Stimulated activated memory B cell treated with anti-CD40 and anti-IgM and Interleukin-4, amounts not matched to agents 10 μg/mL and 1 μg/mL and 100 μg/mL, for 72 hours (primary cell): Measurements from ENCODE around the gene SNAPIN.
"Not testable (repeated sequence)": the region's sequence is repeated elsewhere in the genome, so short reads cannot be mapped to it uniquely, and the experiment has no call there.

Experiments
- ATAC-seq: fragments of 150-1000 bp; cut with Tn5 transposase; 2 replicates; pipeline ENCODE4 v1.10.0; 2021
- H3K27ac Mint-ChIP-seq: one replicate; pipeline ENCODE4 v1.8.0; 2022; ENCODE audit warnings: mild to moderate bottlenecking, mixed read lengths
- H3K27me3 Mint-ChIP-seq: one replicate; pipeline ENCODE4 v1.8.0; 2022; ENCODE audit warnings: mixed read lengths
- H3K36me3 Mint-ChIP-seq: one replicate; pipeline ENCODE4 v1.8.0; 2022; ENCODE audit warnings: mixed read lengths
- H3K4me1 Mint-ChIP-seq: one replicate; pipeline ENCODE4 v1.8.0; 2022; ENCODE audit warnings: mixed read lengths
- H3K4me3 Mint-ChIP-seq: one replicate; pipeline ENCODE4 v1.8.0; 2022; ENCODE audit warnings: mild to moderate bottlenecking, moderate library complexity, mixed read lengths
- H3K9me3 Mint-ChIP-seq: one replicate; pipeline ENCODE4 v1.8.0; 2022; ENCODE audit warnings: mixed read lengths

The SNAPIN gene

DNA sequence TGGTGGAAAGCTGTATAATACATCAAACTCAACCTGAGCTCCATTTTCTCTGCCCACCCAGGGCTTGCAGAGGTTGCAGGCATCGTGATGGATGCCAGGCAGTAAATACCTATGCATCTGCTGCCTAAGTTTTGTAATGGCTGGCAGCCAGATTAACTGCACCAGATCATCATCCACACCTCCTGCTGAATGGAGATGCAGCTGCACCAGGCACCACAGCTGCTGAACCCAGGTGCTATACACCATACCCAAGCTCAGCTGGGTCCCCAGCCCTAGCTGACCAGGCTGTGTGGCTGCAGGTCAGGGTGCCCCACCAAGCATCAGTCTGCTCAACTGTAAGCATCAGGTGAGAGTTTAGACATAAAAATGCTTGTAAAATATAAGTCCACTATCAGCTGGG is 6.7 kb upstream of the SNAPIN start:
- H3K27me3 Mint-ChIP-seq: no peaks in the 10 kb centered on the region
- H3K9me3 Mint-ChIP-seq: no peaks in the 10 kb centered on the region
- peaks cover 13% of the 10 kb centered on the region for H3K4me1 Mint-ChIP-seq
- H3K4me3 Mint-ChIP-seq: no peak overlapping the region
- no peak for ATAC-seq
- peaks cover 8% of the 10 kb centered on the region for H3K36me3 Mint-ChIP-seq
- H3K27ac Mint-ChIP-seq: no peak overlapping the region

DNA sequence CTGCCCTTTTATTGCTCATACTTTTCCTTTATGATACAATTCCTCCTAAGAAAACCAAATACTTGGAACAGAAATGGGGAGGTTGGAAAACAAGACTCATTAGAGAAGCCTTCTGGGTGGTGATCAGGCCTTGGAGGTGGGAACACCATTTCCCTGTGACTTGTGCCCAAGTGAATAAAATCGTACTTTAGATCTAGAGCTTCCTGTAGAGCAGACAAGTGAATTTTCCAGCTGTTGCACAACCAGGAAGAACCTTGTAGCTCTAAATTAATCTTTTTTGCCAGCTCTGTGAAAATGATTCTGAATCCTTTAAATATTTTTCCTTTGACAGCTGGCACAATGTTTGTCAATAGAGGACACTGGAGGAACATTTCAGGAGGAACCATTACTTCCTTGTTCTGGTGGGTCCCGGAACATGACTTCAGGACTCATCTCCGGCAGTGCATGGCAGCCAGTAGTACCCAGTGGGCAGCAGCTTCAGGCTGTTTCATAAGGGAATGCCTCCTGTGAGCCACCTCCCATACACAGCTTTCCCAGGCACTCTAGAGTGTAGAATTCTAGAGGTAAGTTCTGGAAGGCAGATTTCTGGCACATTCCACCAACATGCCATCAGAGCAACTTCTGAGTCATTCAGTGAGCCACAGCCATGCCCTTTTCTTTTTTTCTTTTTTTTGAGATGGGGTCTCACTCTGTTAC is 5.5 kb upstream of the SNAPIN start:
- ATAC-seq: no peak
- H3K9me3 Mint-ChIP-seq: no peaks in the 10 kb centered on the region
- H3K27me3 Mint-ChIP-seq: no peaks in the 10 kb centered on the region
- no peaks in the 10 kb centered on the region for H3K36me3 Mint-ChIP-seq
- peaks cover 6% of the 10 kb centered on the region for H3K4me1 Mint-ChIP-seq
- H3K4me3 Mint-ChIP-seq: no peak overlapping the region
- no peak overlapping the region for H3K27ac Mint-ChIP-seq

DNA sequence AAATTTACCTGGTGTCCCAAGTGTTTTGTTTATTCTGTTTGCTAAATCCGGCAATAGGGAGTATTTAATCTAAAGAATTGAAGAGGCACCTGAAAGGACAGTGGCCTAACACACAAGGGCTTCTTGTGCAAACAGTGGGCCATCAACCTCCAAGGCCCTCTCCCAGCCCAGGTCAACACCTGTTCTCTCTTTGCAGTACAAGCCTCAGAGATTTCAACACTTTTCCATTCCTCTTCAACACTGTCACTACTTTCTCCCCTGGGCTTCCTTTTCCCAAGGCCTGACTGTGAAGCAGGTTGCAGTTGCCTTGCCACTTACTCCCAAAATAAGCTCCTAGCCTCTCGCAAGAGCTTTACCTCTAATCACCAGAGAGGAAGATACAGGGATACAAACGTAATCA is 3.2 kb upstream of the SNAPIN start:
- H3K27me3 Mint-ChIP-seq: no peaks in the 10 kb centered on the region
- H3K36me3 Mint-ChIP-seq: no peaks in the 10 kb centered on the region
- ATAC-seq: no peak
- H3K4me3 Mint-ChIP-seq: no peak overlapping the region
- peaks cover 20% of the 10 kb centered on the region for H3K4me1 Mint-ChIP-seq
- H3K9me3 Mint-ChIP-seq: no peaks in the 10 kb centered on the region
- H3K27ac Mint-ChIP-seq: no peak overlapping the region

DNA sequence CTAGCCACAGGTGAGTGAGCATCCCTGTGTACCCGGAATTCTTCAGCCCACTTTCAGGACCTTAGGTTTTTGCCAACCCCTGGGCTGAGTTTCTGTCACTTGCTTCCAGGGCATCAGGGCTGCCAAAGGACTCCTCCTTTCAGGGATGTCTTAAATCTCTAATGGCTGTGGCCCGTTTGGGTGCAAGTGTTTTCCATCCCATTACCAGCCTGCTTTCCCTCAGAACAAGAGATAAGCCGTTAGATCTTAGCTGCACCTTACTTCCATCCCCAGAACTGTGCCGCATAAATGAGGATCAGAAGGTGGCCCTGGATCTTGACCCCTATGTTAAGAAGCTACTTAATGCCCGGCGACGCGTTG is 652 bp downstream of the SNAPIN start:
- Mint-ChIP-seq H3K36me3 (peaks cover 25% of the 10 kb centered on the region), H3K4me1 (peaks cover 20% of the 10 kb centered on the region), H3K27ac (peak overlapping the region; percentile 93), H3K4me3 (peak overlapping the region; percentile 99), H3K9me3 (no peaks in the 10 kb centered on the region), H3K27me3 (no peaks in the 10 kb centered on the region)
- ATAC-seq: no peak

DNA sequence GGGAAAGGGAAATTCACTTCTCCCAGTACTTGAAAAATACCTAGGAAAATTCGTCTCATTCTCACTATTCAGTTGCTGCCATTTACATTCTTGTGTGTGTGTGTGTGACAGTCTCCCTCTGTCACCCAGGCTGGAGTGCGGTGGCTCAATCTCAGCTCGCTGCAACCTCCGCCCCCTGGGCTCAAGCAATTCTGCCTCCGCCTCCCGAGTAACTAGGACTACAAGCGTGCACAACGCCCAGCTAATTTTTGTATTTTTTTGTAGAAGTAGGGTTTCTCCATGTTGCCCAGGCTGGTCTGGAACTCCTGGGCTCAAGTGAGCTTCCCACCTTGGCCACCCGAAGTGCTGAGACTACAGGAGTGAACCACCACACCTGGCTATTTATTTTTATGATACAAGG is 1.2 kb downstream of the SNAPIN start:
- H3K4me1 Mint-ChIP-seq: peaks cover 20% of the 10 kb centered on the region
- peak overlapping the region; percentile 93 for H3K27ac Mint-ChIP-seq
- no peak for ATAC-seq
- no peaks in the 10 kb centered on the region for H3K27me3 Mint-ChIP-seq
- no peaks in the 10 kb centered on the region for H3K9me3 Mint-ChIP-seq
- peak overlapping the region; percentile 99 for H3K4me3 Mint-ChIP-seq
- peaks cover 27% of the 10 kb centered on the region for H3K36me3 Mint-ChIP-seq

DNA sequence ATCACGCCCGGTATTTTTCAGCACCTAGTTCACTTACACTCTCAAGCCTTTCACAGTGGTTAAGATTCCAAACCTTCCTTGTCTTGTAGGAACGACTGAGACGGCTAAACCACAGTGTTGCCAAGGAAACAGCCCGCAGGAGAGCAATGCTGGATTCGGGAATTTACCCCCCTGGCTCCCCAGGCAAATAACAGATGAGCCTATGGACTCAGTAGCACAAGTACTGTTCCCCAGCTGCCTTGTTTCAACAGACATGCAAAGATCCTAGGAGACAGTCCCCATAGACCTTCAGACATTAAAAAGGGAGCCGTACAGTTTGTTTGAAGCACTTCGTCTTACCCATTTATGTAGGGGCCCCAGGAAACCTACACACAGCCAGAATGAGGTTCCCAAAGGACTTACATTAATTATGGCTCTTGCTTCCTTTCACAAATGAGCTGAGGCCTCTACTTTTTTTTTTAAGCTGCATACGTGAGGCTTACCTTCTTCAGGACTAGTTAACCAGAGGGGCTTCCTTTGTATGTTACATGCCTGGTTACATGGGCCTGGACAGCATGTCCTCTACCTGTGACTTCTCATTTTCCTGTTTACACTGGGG is 2.7 kb downstream of the SNAPIN start:
- peaks cover 40% of the 10 kb centered on the region for H3K36me3 Mint-ChIP-seq
- no peak for ATAC-seq
- H3K27me3 Mint-ChIP-seq: no peaks in the 10 kb centered on the region
- H3K9me3 Mint-ChIP-seq: no peaks in the 10 kb centered on the region
- H3K27ac Mint-ChIP-seq: no peak overlapping the region
- peaks cover 20% of the 10 kb centered on the region for H3K4me1 Mint-ChIP-seq
- H3K4me3 Mint-ChIP-seq: no peak overlapping the region

DNA sequence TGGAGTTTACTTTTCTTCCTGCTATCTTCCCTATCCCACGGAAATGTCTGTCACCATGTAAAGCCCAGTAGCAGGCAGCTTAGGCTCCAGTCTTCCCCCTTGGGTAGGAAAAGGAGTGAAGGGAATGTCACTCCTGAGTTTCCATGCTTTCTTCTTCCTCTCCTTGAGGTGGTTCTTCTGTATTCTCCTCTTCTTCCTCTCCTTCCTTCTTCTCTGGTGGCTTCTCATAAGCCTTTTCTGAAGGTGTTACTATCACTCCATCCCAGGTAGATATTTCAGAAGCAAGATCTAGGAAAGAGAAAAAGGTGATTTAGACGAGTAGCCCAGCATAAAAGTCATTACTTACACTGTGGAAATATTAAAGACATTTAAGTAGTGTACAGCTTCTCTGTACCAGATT is 3.8 kb downstream of the SNAPIN start:
- no peak for ATAC-seq
- Mint-ChIP-seq H3K4me3 (no peak overlapping the region), H3K36me3 (peaks cover 50% of the 10 kb centered on the region), H3K27ac (no peak overlapping the region), H3K9me3 (no peaks in the 10 kb centered on the region), H3K4me1 (peaks cover 20% of the 10 kb centered on the region), H3K27me3 (no peaks in the 10 kb centered on the region)

DNA sequence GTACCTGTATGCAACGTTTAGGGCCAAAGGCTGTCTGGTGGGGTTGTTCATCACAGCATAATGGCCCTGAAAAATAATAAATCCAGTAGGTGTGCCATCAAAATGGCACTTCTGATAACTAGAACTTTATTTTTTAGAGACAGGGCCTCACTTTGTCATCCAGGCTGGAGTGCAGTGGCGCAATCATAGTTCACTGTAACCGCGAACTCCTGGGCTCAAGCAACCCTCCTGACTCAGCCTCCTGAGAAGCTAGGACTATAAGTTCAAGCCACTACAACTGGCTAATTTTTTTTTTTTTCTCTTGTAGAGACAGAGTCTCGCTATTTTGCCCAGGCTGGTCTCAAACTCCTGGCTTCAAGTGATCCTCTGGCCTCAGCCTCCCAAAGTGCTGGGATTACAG is 4.7 kb downstream of the SNAPIN start:
- no peak for ATAC-seq
- peaks cover 20% of the 10 kb centered on the region for H3K4me1 Mint-ChIP-seq
- H3K27ac Mint-ChIP-seq: no peak overlapping the region
- H3K4me3 Mint-ChIP-seq: no peak overlapping the region
- no peaks in the 10 kb centered on the region for H3K27me3 Mint-ChIP-seq
- peaks cover 60% of the 10 kb centered on the region for H3K36me3 Mint-ChIP-seq
- no peaks in the 10 kb centered on the region for H3K9me3 Mint-ChIP-seq

DNA sequence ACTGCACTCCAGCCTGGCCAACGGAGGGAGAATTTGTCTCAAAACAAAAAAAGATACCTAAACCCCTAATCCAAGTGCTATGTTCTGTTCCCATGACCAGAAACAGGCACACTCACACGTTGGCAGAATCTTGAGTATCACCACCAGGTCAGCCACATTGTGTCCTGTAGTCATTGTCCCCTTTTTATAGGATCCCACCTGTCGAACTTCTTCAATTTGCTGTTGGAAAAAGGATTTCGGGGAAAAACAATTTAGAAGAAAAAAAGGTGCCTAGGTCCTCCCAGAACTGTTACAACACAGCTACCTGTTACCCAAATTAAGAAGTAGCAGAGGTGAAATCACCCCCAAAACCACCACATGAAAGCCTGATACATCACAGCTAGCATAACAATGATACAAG is 8.9 kb downstream of the SNAPIN start:
- H3K4me1 Mint-ChIP-seq: peaks cover 11% of the 10 kb centered on the region
- no peak overlapping the region for H3K4me3 Mint-ChIP-seq
- H3K9me3 Mint-ChIP-seq: no peaks in the 10 kb centered on the region
- no peak overlapping the region for H3K27ac Mint-ChIP-seq
- H3K36me3 Mint-ChIP-seq: peaks cover 62% of the 10 kb centered on the region
- no peaks in the 10 kb centered on the region for H3K27me3 Mint-ChIP-seq
- ATAC-seq: no peak

DNA sequence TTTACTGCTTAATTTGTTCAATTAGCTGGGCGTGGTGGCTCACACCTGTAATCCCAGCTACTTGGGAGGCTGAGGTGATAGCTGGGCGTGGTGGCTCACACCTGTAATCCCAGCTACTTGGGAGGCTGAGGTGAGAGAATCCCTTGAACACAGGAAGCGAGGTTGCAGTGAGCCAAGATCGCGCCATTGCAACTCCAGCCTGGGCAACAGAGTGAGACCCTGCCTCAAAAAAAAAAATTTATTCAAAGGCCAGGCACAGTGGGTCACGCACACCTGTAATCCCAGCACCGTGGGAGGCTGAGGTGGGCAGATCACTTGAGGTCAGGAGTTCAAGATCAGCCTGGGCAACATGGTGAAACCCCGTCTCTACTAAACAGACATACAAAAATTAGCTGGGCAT is 10.2 kb downstream of the SNAPIN start:
- H3K27ac Mint-ChIP-seq, H3K4me3 Mint-ChIP-seq, ATAC-seq, H3K9me3 Mint-ChIP-seq, H3K27me3 Mint-ChIP-seq: not testable (repeated sequence)
- Mint-ChIP-seq H3K4me1 (peaks cover 12% of the 10 kb centered on the region), H3K36me3 (peaks cover 59% of the 10 kb centered on the region)

DNA sequence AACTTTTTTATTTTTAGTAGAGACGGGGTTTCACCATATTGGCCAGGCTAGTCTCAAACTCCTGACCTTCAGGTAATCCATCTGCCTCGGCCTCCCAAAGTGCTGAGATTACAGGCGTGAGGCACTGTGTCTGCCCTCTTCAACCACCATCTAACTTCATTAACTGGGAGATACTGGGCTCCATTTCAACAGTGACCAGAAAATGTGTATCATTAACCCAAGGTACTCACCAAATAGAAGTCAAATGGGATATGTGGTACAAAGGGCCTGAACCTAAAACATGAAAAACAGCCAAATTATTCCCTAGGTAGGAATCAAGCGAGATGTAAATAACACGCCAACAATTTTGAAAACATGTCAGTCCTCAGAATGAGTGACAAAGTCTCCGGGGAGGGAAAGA is 11.1 kb downstream of the SNAPIN start:
- peaks cover 12% of the 10 kb centered on the region for H3K4me1 Mint-ChIP-seq
- ATAC-seq: no peak
- H3K4me3 Mint-ChIP-seq: no peak overlapping the region
- no peaks in the 10 kb centered on the region for H3K27me3 Mint-ChIP-seq
- H3K27ac Mint-ChIP-seq: no peak overlapping the region
- H3K9me3 Mint-ChIP-seq: no peaks in the 10 kb centered on the region
- H3K36me3 Mint-ChIP-seq: peaks cover 52% of the 10 kb centered on the region

DNA sequence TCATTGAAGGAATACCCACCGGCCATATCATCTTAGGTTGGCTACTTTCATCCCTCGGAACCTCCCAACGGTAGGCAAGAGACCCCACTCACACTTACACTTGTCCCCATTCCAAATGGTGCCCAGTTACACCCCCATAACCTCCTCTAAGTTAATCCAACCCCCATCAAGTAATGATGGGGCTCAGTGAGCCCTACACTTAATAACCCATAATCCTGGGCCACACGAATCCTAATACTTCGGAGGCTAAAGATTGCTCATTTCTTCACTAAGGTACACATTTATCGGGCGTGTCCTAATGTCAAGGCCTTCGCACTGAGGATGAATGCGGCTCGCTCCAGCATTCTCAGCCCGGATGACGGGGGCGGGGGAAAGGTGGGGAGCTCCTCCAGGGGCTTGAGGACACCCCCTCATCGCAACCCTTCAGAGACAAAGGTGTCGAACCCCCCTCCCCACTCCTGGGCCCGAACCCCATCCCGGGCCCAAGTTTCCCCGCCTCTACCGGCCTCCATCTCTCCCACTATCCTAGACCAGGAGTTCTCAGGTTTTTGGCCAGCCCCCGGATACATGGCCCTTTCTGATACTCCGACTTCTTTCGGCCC is 11.9 kb downstream of the SNAPIN start:
- H3K27ac Mint-ChIP-seq: no peak overlapping the region
- peaks cover 45% of the 10 kb centered on the region for H3K36me3 Mint-ChIP-seq
- no peak overlapping the region for H3K4me3 Mint-ChIP-seq
- no peak for ATAC-seq
- no peaks in the 10 kb centered on the region for H3K9me3 Mint-ChIP-seq
- peaks cover 12% of the 10 kb centered on the region for H3K4me1 Mint-ChIP-seq
- H3K27me3 Mint-ChIP-seq: no peaks in the 10 kb centered on the region

DNA sequence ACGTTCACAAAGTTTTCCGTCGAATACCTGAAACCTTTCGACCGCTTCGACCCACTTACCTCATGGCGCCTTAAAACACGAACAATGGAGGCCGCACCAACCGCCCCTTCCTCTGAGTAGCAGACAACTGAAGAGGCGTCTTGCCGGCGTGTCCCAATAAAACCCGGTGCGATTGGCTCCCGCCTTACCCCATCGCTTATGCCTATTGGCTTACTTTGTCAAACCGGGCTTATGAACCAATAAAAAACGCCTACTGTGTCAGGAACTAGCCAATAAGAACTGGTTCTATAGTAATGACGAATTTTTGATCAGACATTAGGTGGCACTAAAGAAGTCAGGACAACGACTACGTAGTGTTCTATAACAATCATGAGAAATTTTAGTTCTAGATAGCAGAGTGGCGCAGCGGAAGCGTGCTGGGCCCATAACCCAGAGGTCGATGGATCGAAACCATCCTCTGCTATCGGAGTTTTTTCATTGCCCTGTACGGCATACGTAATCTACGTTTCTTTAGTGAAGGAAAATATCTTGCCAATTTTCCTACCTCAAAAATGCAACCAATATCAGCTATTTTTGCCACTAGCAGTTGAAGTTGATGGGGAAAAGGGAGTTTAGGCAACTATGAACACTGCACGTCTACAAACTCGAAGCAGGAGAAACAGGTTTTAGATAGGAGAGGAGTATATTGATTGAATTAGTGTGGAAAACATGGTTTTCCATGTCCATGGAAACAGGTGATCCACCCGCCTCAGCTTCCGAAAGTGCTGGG is 12.5 kb downstream of the SNAPIN start, which contains the start of gene ILF2:
Gene ILF2, minus strand, starts transcription at position 135 of the 769 bp plus-strand sequence. Its CDS starts 71 bp downstream, at position 64.
- peak; percentile 99 for ATAC-seq
- Mint-ChIP-seq H3K4me3 (no peak within 1 kb of the TSS), H3K27me3 (peaks cover 1% of the 10 kb centered on the region), H3K4me1 (peaks cover 12% of the 10 kb centered on the region), H3K27ac (no peak within 1 kb of the TSS), H3K36me3 (peaks cover 41% of the 10 kb centered on the region), H3K9me3 (no peaks in the 10 kb centered on the region)

DNA sequence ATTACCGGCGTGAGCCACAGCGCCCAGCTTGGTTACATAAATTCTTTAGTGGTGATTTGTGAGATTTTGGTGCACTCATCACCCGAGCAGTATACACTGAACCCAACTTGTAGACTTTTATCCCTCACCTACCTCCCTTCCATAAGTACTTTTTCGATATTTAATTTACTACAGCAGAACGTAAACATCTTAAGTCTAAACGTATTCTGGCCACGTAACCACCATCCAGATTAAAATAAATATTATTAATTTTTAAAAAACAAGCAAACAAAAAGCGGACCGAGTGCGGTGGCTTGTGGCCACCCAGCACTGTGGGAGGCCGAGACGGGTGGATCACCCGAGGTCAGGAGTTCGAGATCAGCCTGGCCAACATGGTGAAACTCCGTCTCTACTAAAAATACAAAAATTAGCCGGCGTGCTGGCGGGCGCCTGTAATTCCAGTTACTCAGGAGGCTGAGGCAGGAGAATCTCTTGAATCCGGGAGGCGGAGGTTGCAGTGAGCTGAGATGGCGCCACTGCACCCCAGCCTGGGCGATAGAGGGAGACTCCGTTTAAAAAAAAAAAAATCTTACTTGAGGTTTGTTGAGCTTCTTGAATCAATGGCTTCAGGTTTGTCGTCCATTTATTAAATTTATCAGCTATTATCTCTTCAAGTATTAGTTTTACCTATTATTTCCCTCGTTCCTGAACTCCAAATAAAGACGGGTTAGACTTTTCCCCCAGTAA is 13.3 kb downstream of the SNAPIN start:
- Mint-ChIP-seq H3K36me3 (peaks cover 33% of the 10 kb centered on the region), H3K4me1 (peaks cover 12% of the 10 kb centered on the region)
- not testable (repeated sequence) for H3K27ac Mint-ChIP-seq, H3K4me3 Mint-ChIP-seq, H3K27me3 Mint-ChIP-seq, H3K9me3 Mint-ChIP-seq
- peak; percentile 59 for ATAC-seq

DNA sequence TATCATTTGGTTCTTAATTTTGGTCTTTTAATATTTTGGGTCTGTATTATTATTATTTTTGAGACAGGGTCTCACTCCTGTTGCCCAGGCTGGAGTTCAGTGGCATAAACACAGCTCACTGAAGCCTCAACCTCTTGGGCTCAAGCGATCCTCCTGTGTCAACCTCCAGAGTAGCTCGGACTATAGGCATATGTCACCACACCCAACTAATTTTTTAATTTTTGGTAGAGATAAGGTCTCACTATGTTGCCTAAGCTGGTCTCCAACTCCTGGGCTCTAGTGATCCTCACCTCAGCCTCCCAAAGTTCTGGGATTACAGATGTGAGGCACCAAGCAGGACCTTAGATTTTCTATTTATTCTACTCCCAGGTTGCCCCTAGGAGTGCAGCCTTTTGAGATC is 15.0 kb downstream of the SNAPIN start:
- H3K36me3 Mint-ChIP-seq: peaks cover 16% of the 10 kb centered on the region
- peaks cover 26% of the 10 kb centered on the region for H3K27me3 Mint-ChIP-seq
- H3K27ac Mint-ChIP-seq: no peak overlapping the region
- H3K4me1 Mint-ChIP-seq: peaks cover 19% of the 10 kb centered on the region
- H3K4me3 Mint-ChIP-seq: peak overlapping the region; percentile 1
- no peak for ATAC-seq
- no peaks in the 10 kb centered on the region for H3K9me3 Mint-ChIP-seq
